HG03045 (cell line): Measurements from ENCODE around the gene EXOC3L2.

Source experiments
- ATAC-seq: cut with Tn5 transposase; IDR thresholded peaks from one replicate; pipeline ENCODE4 v1.9.1; 2021; ENCODE audit warnings: mild to moderate bottlenecking, moderate library complexity; ENCODE audit not compliant: unreplicated experiment

The EXOC3L2 gene

GRCh38 chr19:45222724-45223123 is 22.5 kb downstream of the EXOC3L2 start:
- ATAC-seq: no peak

GRCh38 chr19:45218911-45219743 is 26.1 kb downstream of the EXOC3L2 start:
- ATAC-seq: no peak

- ATAC-seq: no peak
Observed at GRCh38 chr19:45218426-45218825, 26.8 kb downstream of the EXOC3L2 start.

GRCh38 chr19:45217957-45218334 is 27.3 kb downstream of the EXOC3L2 start:
- no peak for ATAC-seq

GRCh38 chr19:45217193-45217956 is 27.8 kb downstream of the EXOC3L2 start:
- no peak for ATAC-seq

GRCh38 chr19:45216667-45217066 is 28.5 kb downstream of the EXOC3L2 start:
- no peak for ATAC-seq

GRCh38 chr19:45215391-45216191 is 29.6 kb downstream of the EXOC3L2 start:
- ATAC-seq: no peak

GRCh38 chr19:45213031-45213430 is 32.2 kb downstream of the EXOC3L2 start:
- no peak for ATAC-seq

- no peak for ATAC-seq
Observed at GRCh38 chr19:45211751-45212381, 33.3 kb downstream of the EXOC3L2 start.

- ATAC-seq: no peak
Observed at GRCh38 chr19:45206328-45206727, 38.9 kb downstream of the EXOC3L2 start.

- no peak for ATAC-seq
Observed at GRCh38 chr19:45205810-45206209, 39.4 kb downstream of the EXOC3L2 start.

GRCh38 chr19:45202637-45203036 is 42.6 kb downstream of the EXOC3L2 start:
- no peak for ATAC-seq

- no peak for ATAC-seq
Observed at GRCh38 chr19:45200568-45200967, 44.6 kb downstream of the EXOC3L2 start.

GRCh38 chr19:45195764-45196163 is 49.4 kb downstream of the EXOC3L2 start:
- ATAC-seq: no peak

- ATAC-seq: no peak
Observed at GRCh38 chr19:45191375-45191774, 53.8 kb downstream of the EXOC3L2 start.

- no peak for ATAC-seq
Observed at GRCh38 chr19:45189971-45190370, 55.2 kb downstream of the EXOC3L2 start.

- no peak for ATAC-seq
Observed at GRCh38 chr19:45187421-45188100, 57.6 kb downstream of the EXOC3L2 start.

- ATAC-seq: no peak
Observed at GRCh38 chr19:45186509-45187334, 58.5 kb downstream of the EXOC3L2 start.

- no peak for ATAC-seq
Observed at GRCh38 chr19:45184115-45184514, 61.1 kb downstream of the EXOC3L2 start.
